ENCODE measurements around the gene FAM237B. TPM values are rescaled to one million over a fixed set of nuclear protein-coding genes. Genes with fewer than 3 reads are reported as not detected.

FAM237B gene
- total and polyA plus RNA-seq, 2 experiments from 2014 or later = 0.06 TPM; not detected in 1

- Histone ChIP-seq H3K9ac (no peak overlapping the region), H3K36me3 (ENCODE audit: low read depth) (no peaks in the 10 kb centered on the region), H3K4me3 (no peak overlapping the region), H3K9me3 (ENCODE audit: low read depth) (no peaks in the 10 kb centered on the region), H3K9me2 (ENCODE audit: insufficient read depth) (no peaks in the 10 kb centered on the region), H3K27ac (no peak overlapping the region), H3K27me3 (replicated peaks; ENCODE audit: insufficient read depth) (no peaks in the 10 kb centered on the region), H3K79me2 (ENCODE audit: insufficient read depth) (no peaks in the 10 kb centered on the region), H2AFZ (no peak overlapping the region), H3K4me2 (ENCODE audit: unreplicated experiment) (no peak overlapping the region), H3F3A (ENCODE audit: insufficient read depth) (no peaks in the 10 kb centered on the region), H4K20me1 (ENCODE audit: insufficient read depth) (no peaks in the 10 kb centered on the region), H3K4me1 (ENCODE audit: insufficient read depth) (no peaks in the 10 kb centered on the region)
- no peak for TF ChIP-seq EZH2 (IDR thresholded peaks at IDR 0.05; ENCODE audit: insufficient read depth, poor library complexity, severe bottlenecking)
- no peak for TF ChIP-seq EZH2phosphoT487 (IDR thresholded peaks at IDR 0.05; ENCODE audit: insufficient read depth, low read depth)
- in situ Hi-C loops (cut with MboI) = no loop called here
- no peak for DNase-seq
- 81 to 88% methylated on average over 5 of the region's 5 CpGs for WGBS, 2 experiments (ENCODE audit: low coverage in 1 of 2, low lambda C conversion rate in 2 of 2, missing lambda C conversion rate in 2 of 2)
These were observed 11.2 kb downstream of the FAM237B start for GRCh38 chr7:90309872-90310271.

GRCh38 chr7:90303241-90303640, 17.9 kb downstream of the FAM237B start:
- 96 to 100% methylated on average over 1 of the region's 1 CpG for WGBS, 2 experiments (ENCODE audit: low coverage in 1 of 2, low lambda C conversion rate in 2 of 2, missing lambda C conversion rate in 2 of 2)
- H3K9me3 ChIP-seq (ENCODE audit: low read depth) = no peaks in the 10 kb centered on the region
- H3K9me2 ChIP-seq (ENCODE audit: insufficient read depth) = no peaks in the 10 kb centered on the region
- no peaks in the 10 kb centered on the region for H3K79me2 ChIP-seq (ENCODE audit: insufficient read depth)
- H4K20me1 ChIP-seq (ENCODE audit: insufficient read depth) = no peaks in the 10 kb centered on the region
- in situ Hi-C loops (cut with MboI) = no loop called here
- no peaks in the 10 kb centered on the region for H3K27me3 ChIP-seq (replicated peaks; ENCODE audit: insufficient read depth)
- no peak for TF ChIP-seq EZH2 (IDR thresholded peaks at IDR 0.05; ENCODE audit: insufficient read depth, poor library complexity, severe bottlenecking)
- no peaks in the 10 kb centered on the region for H3F3A ChIP-seq (ENCODE audit: insufficient read depth)
- H3K36me3 ChIP-seq (ENCODE audit: low read depth) = no peaks in the 10 kb centered on the region
- H3K4me1 ChIP-seq (ENCODE audit: insufficient read depth) = peaks cover 9% of the 10 kb centered on the region
- no peak overlapping the region for H3K27ac ChIP-seq
- H3K9ac ChIP-seq = no peak overlapping the region
- DNase-seq = no peak
- no peak overlapping the region for H3K4me2 ChIP-seq (ENCODE audit: unreplicated experiment)
- no peak overlapping the region for H2AFZ ChIP-seq
- H3K4me3 ChIP-seq = no peak overlapping the region

- peaks cover 5% of the 10 kb centered on the region; the same call in 1 of the 2 replicates for H3F3A ChIP-seq (ENCODE audit: insufficient read depth)
- no peaks in the 10 kb centered on the region for H3K9me2 ChIP-seq (ENCODE audit: insufficient read depth)
- H4K20me1 ChIP-seq (ENCODE audit: insufficient read depth) = no peaks in the 10 kb centered on the region
- H3K4me2 ChIP-seq (ENCODE audit: unreplicated experiment) = no peak overlapping the region
- no peaks in the 10 kb centered on the region for H3K27me3 ChIP-seq (replicated peaks; ENCODE audit: insufficient read depth)
- 36 to 40% methylated on average over 5 of the region's 5 CpGs for WGBS, 2 experiments (ENCODE audit: low coverage in 1 of 2, low lambda C conversion rate in 2 of 2, missing lambda C conversion rate in 2 of 2)
- DNase-seq = peak; percentile 79
- H3K4me3 ChIP-seq = no peak overlapping the region
- no peak overlapping the region for H3K9ac ChIP-seq
- no peaks in the 10 kb centered on the region for H3K36me3 ChIP-seq (ENCODE audit: low read depth)
- H3K9me3 ChIP-seq (ENCODE audit: low read depth) = no peaks in the 10 kb centered on the region
- in situ Hi-C loops (cut with MboI) = no loop called here
- no peaks in the 10 kb centered on the region for H3K4me1 ChIP-seq (ENCODE audit: insufficient read depth)
- TF ChIP-seq EZH2phosphoT487 (IDR thresholded peaks at IDR 0.05; ENCODE audit: insufficient read depth, low read depth) (no peak), EZH2 (IDR thresholded peaks at IDR 0.05; ENCODE audit: insufficient read depth, poor library complexity, severe bottlenecking) (no peak)
- no peak overlapping the region for H3K27ac ChIP-seq
- H3K79me2 ChIP-seq (ENCODE audit: insufficient read depth) = no peaks in the 10 kb centered on the region
- H2AFZ ChIP-seq = no peak overlapping the region
These were observed 22.7 kb downstream of the FAM237B start for GRCh38 chr7:90298145-90299038.

GRCh38 chr7:90290244-90291113, 30.6 kb downstream of the FAM237B start:
- no peaks in the 10 kb centered on the region for H3K79me2 ChIP-seq (ENCODE audit: insufficient read depth)
- no peak overlapping the region for H3K4me2 ChIP-seq (ENCODE audit: unreplicated experiment)
- H2AFZ ChIP-seq = no peak overlapping the region
- H3K36me3 ChIP-seq (ENCODE audit: low read depth) = no peaks in the 10 kb centered on the region
- no peak overlapping the region for H3K4me3 ChIP-seq
- H3K27me3 ChIP-seq (replicated peaks; ENCODE audit: insufficient read depth) = no peaks in the 10 kb centered on the region
- in situ Hi-C loops (cut with MboI) = no loop called here
- no peaks in the 10 kb centered on the region for H4K20me1 ChIP-seq (ENCODE audit: insufficient read depth)
- H3K9ac ChIP-seq = no peak overlapping the region
- no peaks in the 10 kb centered on the region for H3K9me2 ChIP-seq (ENCODE audit: insufficient read depth)
- H3K27ac ChIP-seq = no peak overlapping the region
- H3K4me1 ChIP-seq (ENCODE audit: insufficient read depth) = no peaks in the 10 kb centered on the region
- WGBS, 2 experiments (ENCODE audit: low coverage in 1 of 2, low lambda C conversion rate in 2 of 2, missing lambda C conversion rate in 2 of 2) = 79 to 83% methylated on average over 3 of the region's 3 CpGs
- H3F3A ChIP-seq (ENCODE audit: insufficient read depth) = no peaks in the 10 kb centered on the region
- DNase-seq = no peak
- TF ChIP-seq EZH2 (IDR thresholded peaks at IDR 0.05; ENCODE audit: insufficient read depth, poor library complexity, severe bottlenecking) = no peak
- no peak for TF ChIP-seq EZH2phosphoT487 (IDR thresholded peaks at IDR 0.05; ENCODE audit: insufficient read depth, low read depth)
- H3K9me3 ChIP-seq (ENCODE audit: low read depth) = no peaks in the 10 kb centered on the region
